Measurements from ENCODE around the gene GTPBP2. TPM values are rescaled to one million over a fixed set of nuclear protein-coding genes. Genes with fewer than 3 reads are reported as not detected.

Gene GTPBP2
- total and polyA plus RNA-seq, 2 experiments from 2014 or later = 15.9 to 80.7 TPM

DNA sequence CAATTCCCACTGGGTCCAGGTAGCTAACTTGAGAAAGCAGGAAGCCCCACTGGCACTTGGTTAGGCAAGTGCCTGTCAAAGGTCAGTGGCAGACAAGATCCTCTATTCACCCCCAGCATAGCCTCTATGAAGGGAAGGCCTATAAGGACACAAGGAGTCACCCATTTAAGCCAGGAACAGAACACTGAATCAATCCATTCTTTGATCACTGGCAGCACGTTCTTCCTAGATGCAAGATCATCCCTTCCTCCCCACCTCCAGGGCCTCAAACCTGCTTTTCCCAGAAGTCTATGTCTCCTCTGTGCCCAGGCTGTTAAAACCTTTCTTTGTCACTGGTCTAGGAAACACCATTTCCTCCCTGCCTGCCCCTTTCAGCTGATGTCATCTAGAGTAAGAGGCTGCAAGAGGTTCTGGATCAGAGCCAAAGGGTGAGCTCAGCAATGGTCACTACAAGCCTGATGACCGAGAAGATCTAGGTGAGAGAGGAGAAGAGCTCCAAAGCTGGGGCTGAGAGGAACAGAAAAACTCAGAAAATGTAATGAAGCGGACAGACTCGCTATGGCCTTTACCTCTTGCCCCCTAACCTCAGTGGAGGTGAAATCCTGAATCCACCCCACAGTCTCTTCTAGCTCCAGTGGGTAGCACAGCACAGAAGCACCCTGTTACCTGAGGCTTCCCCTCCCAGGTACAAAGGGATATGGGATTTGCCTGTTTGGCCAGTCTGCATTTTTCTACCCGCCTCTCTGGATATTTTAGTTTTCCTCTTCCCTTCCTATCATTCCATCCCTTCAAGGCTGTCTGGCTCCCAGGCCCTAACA lies 1.8 kb downstream of the GTPBP2 start:
- peak overlapping the region; percentile 100 for H3K4me3 ChIP-seq
- peaks cover 17% of the 10 kb centered on the region for H3F3A ChIP-seq (ENCODE audit: insufficient read depth)
- peak overlapping the region; percentile 98 for H3K9ac ChIP-seq
- H3K4me1 ChIP-seq (ENCODE audit: insufficient read depth) = peaks cover 21% of the 10 kb centered on the region
- WGBS, 2 experiments (ENCODE audit: low coverage in 1 of 2, low lambda C conversion rate in 2 of 2, missing lambda C conversion rate in 2 of 2) = 38 to 47% methylated on average over 5 of the region's 5 CpGs
- no peaks in the 10 kb centered on the region for H4K20me1 ChIP-seq (ENCODE audit: insufficient read depth)
- in situ Hi-C loops (cut with MboI) = no loop called here
- no peaks in the 10 kb centered on the region for H3K27me3 ChIP-seq (replicated peaks; ENCODE audit: insufficient read depth)
- peaks cover 68% of the 10 kb centered on the region for H3K79me2 ChIP-seq (ENCODE audit: insufficient read depth)
- H2AFZ ChIP-seq = no peak overlapping the region
- no peaks in the 10 kb centered on the region for H3K9me3 ChIP-seq (ENCODE audit: low read depth)
- peak overlapping the region; percentile 89 for H3K4me2 ChIP-seq (ENCODE audit: unreplicated experiment)
- peak; percentile 99 for DNase-seq
- TF ChIP-seq EZH2phosphoT487 (IDR thresholded peaks at IDR 0.05; ENCODE audit: insufficient read depth, low read depth) (no peak), EZH2 (IDR thresholded peaks at IDR 0.05; ENCODE audit: insufficient read depth, poor library complexity, severe bottlenecking) (no peak)
- peak overlapping the region; percentile 84 for H3K27ac ChIP-seq
- H3K36me3 ChIP-seq (ENCODE audit: low read depth) = peaks cover 46% of the 10 kb centered on the region
- no peaks in the 10 kb centered on the region for H3K9me2 ChIP-seq (ENCODE audit: insufficient read depth)

DNA sequence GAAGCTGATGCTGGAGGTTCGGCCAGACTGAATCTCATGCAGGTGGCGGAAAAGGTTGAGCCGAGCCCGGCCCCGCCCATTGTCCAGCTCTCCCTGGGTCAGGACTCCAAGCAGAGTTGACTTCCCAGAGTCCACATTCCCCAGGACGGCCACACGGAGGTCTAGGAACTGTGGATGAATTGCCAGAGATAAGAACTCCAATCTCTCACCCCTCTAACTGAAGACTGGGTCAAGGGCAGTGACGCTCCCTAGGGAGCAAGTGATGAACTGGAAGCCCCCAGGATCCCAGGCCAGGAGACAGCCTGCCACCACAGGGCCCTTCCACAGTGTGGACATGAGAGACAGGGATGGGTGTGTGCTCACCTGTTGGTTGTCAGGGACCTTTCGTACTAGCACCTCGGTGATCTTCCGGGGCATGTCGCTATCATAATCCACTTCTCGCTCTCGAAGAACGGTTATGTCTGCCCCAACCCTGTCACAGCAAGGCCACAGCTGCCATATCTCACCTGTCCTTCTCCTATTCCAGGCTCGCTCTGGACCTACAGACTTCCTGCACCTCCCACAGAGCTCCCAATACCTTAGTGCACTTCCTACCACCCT lies 3.6 kb downstream of the GTPBP2 start:
- no peak for DNase-seq
- WGBS, 2 experiments (ENCODE audit: low coverage in 1 of 2, low lambda C conversion rate in 2 of 2, missing lambda C conversion rate in 2 of 2) = 95 to 97% methylated on average over 16 of the region's 16 CpGs

DNA sequence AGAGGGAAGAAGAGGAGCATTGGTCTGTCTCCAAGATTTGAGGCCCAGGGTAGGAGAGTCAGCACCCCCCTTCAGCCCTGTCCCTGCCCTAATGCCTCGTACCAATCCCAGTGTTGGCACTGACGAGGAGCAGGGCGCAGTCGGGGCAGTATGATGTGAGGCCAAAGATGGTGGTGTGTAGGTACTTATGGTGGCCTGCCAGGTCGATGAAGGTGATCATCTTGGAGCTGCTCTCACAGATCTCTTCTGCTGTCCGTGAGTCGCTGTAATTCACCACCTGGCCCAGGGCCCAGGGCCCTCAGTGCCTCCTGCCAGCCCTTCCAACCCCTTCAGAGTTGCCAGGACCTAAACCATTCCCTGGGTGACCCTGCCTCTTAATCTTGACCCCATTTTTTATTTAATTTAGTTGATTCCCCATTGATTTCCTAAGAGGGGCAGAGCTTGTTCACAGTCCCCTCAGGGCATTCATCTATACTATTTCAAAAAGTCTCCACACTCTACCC lies 4.2 kb downstream of the GTPBP2 start:
- in situ Hi-C loops (cut with MboI) = no loop called here
- Histone ChIP-seq H3K9me2 (ENCODE audit: insufficient read depth) (no peaks in the 10 kb centered on the region), H3K4me2 (ENCODE audit: unreplicated experiment) (no peak overlapping the region), H3K9ac (no peak overlapping the region), H3K79me2 (ENCODE audit: insufficient read depth) (peaks cover 70% of the 10 kb centered on the region), H2AFZ (no peak overlapping the region), H3K9me3 (ENCODE audit: low read depth) (no peaks in the 10 kb centered on the region), H3K27me3 (replicated peaks; ENCODE audit: insufficient read depth) (no peaks in the 10 kb centered on the region), H3F3A (ENCODE audit: insufficient read depth) (peaks cover 9% of the 10 kb centered on the region), H3K36me3 (ENCODE audit: low read depth) (peaks cover 53% of the 10 kb centered on the region), H4K20me1 (ENCODE audit: insufficient read depth) (no peaks in the 10 kb centered on the region), H3K4me1 (ENCODE audit: insufficient read depth) (peaks cover 17% of the 10 kb centered on the region), H3K27ac (no peak overlapping the region), H3K4me3 (no peak overlapping the region)
- no peak for DNase-seq
- no peak for TF ChIP-seq EZH2 (IDR thresholded peaks at IDR 0.05; ENCODE audit: insufficient read depth, poor library complexity, severe bottlenecking)
- TF ChIP-seq EZH2phosphoT487 (IDR thresholded peaks at IDR 0.05; ENCODE audit: insufficient read depth, low read depth) = no peak
- 97 to 99% methylated on average over 7 of the region's 7 CpGs for WGBS, 2 experiments (ENCODE audit: low coverage in 1 of 2, low lambda C conversion rate in 2 of 2, missing lambda C conversion rate in 2 of 2)

More for the DNA sequence above, 3.6 kb downstream of the GTPBP2 start:
- Histone ChIP-seq H3K79me2 (ENCODE audit: insufficient read depth) (peaks cover 70% of the 10 kb centered on the region), H3K4me3 (no peak overlapping the region), H3F3A (ENCODE audit: insufficient read depth) (peaks cover 10% of the 10 kb centered on the region), H3K9ac (peak overlapping the region; percentile 98; the same call in 1 of the 2 replicates), H3K9me2 (ENCODE audit: insufficient read depth) (no peaks in the 10 kb centered on the region), H3K4me1 (ENCODE audit: insufficient read depth) (peaks cover 20% of the 10 kb centered on the region), H3K27me3 (replicated peaks; ENCODE audit: insufficient read depth) (no peaks in the 10 kb centered on the region), H4K20me1 (ENCODE audit: insufficient read depth) (no peaks in the 10 kb centered on the region), H3K9me3 (ENCODE audit: low read depth) (no peaks in the 10 kb centered on the region), H2AFZ (no peak overlapping the region), H3K27ac (no peak overlapping the region), H3K36me3 (ENCODE audit: low read depth) (peaks cover 49% of the 10 kb centered on the region), H3K4me2 (ENCODE audit: unreplicated experiment) (peak overlapping the region; percentile 4)
- no peak for TF ChIP-seq EZH2 (IDR thresholded peaks at IDR 0.05; ENCODE audit: insufficient read depth, poor library complexity, severe bottlenecking)
- in situ Hi-C loops (cut with MboI) = no loop called here

DNA sequence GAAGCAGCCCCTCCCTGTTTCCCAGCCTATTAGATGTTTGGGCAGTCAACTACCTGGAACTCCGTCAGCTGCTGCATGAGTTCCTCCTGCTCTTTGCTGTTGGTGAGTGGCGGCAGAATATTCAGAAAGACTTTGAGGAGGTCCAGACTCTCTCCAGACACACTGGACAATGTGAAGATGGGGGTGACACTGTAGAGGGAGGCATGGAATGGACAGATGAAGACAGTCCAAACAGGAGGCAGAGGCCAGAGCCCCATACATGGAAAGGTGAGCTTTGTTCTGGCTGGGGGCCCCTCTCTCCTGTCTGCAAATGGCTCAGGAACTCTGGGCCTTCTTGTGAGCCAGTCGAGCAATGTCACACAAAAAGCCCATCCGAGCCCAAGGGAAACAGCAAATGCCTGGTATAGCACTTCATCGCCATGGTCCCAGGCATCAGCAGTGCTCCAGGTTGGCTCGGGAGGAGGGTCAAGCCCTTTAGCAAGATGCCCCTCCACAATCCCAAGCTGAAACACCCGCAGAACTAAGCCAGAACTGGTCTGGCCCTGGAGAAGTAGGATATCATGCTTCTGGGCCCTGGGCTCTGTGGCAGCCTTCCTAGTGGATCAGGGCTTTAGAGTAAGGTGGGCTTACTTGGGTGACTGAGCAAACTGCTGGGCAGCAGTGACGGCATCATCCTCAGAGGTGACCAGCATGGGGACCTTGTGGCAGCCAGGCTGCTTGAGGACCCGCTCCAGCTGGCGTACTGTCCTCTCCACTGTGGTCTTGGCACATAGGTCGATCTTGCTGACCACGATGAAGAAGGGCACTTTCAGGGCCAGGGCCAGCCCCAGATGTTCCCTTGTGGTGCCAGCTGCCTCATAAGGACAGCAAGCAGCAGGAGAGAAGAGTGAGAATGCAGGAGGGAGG lies 4.9 kb downstream of the GTPBP2 start:
- Histone ChIP-seq H3K79me2 (ENCODE audit: insufficient read depth) (peaks cover 70% of the 10 kb centered on the region), H2AFZ (no peak overlapping the region), H3K36me3 (ENCODE audit: low read depth) (peaks cover 59% of the 10 kb centered on the region), H3K4me1 (ENCODE audit: insufficient read depth) (peaks cover 17% of the 10 kb centered on the region), H3K4me3 (no peak overlapping the region), H3K9me2 (ENCODE audit: insufficient read depth) (no peaks in the 10 kb centered on the region), H3K27ac (no peak overlapping the region), H3K9me3 (ENCODE audit: low read depth) (no peaks in the 10 kb centered on the region), H3F3A (ENCODE audit: insufficient read depth) (peaks cover 16% of the 10 kb centered on the region), H3K4me2 (ENCODE audit: unreplicated experiment) (no peak overlapping the region), H4K20me1 (ENCODE audit: insufficient read depth) (no peaks in the 10 kb centered on the region), H3K27me3 (replicated peaks; ENCODE audit: insufficient read depth) (no peaks in the 10 kb centered on the region), H3K9ac (no peak overlapping the region)
- in situ Hi-C loops (cut with MboI) = no loop called here
- no peak for TF ChIP-seq EZH2 (IDR thresholded peaks at IDR 0.05; ENCODE audit: insufficient read depth, poor library complexity, severe bottlenecking)
- TF ChIP-seq EZH2phosphoT487 (IDR thresholded peaks at IDR 0.05; ENCODE audit: insufficient read depth, low read depth) = no peak
- WGBS, 2 experiments (ENCODE audit: low coverage in 1 of 2, low lambda C conversion rate in 2 of 2, missing lambda C conversion rate in 2 of 2) = 91% methylated on average over 11 to 12 of the region's 12 CpGs
- no peak for DNase-seq

All from GM23248 (cell line).